Mesothelial cell of epicardium (in vitro differentiated cells): ENCODE measurements around the gene CHD6. TPM values are rescaled to one million over a fixed set of nuclear protein-coding genes. Genes with fewer than 3 reads are reported as not detected.

ENCODE experiments used
- DNase-seq, 2 experiments: peaks; one replicate each; pipeline ENCODE4 v3.0.0; 2021; ENCODE audit warnings: low spot score in 2 of 2; ENCODE audit not compliant: unreplicated experiment in 2 of 2
- H3K27ac Mint-ChIP-seq: 2 replicates; pipeline ENCODE4 v1.8.0; 2021; ENCODE audit warnings: mixed read lengths
- H3K27me3 Mint-ChIP-seq: 2 replicates; pipeline ENCODE4 v1.8.0; 2021; ENCODE audit warnings: low read depth, mixed read lengths
- H3K36me3 Mint-ChIP-seq: 2 replicates; pipeline ENCODE4 v1.8.0; 2021; ENCODE audit warnings: mixed read lengths
- H3K4me1 Mint-ChIP-seq: 2 replicates; pipeline ENCODE4 v1.8.0; 2021; ENCODE audit warnings: mixed read lengths
- H3K4me3 Mint-ChIP-seq: 2 replicates; pipeline ENCODE4 v1.8.0; 2021; ENCODE audit warnings: mild to moderate bottlenecking, moderate library complexity, mixed read lengths
- H3K9me3 Mint-ChIP-seq: 2 replicates; pipeline ENCODE4 v1.8.0; 2021; ENCODE audit warnings: mixed read lengths
- CTCF ChIP-seq: fragments of 200-600 bp; sonication (generic); IDR thresholded peaks from one replicate; pipeline ENCODE4 v1.5.0; 2021; ENCODE audit warnings: antibody characterized with exemption; ENCODE audit not compliant: unreplicated experiment
- total RNA-seq: library from RNA; stranded (reverse); gene quantifications from 3 replicates; pipeline ENCODE4 v1.2.1, GENCODE V29; 2021

CHD6 gene
- total RNA-seq, 1 donor from 2014 or later: 107 TPM

DNA sequence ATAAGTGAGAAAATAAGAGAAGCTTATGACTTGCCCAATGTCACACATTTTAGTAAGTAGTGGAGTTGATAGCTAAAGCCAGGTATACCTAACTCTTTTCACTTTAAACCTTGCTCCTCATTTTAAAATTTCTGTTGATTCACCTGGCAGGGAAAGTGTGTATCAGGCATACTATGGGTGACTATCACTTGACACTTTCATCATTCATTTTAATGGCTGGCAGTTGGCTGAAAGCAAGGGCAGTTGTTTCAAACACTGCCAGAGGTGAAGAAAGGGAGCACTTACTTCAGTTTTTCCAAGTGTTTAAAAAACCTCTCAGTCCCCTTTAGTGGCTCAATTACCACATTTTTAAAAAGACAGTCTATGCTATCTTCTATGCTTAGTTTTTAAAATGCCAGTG, 173.4 kb downstream of the CHD6 start:
- H3K27ac Mint-ChIP-seq: no peak overlapping the region
- H3K4me1 Mint-ChIP-seq: no peaks in the 10 kb centered on the region
- H3K36me3 Mint-ChIP-seq: peaks cover 58% of the 10 kb centered on the region
- DNase-seq: no peak
- no peaks in the 10 kb centered on the region for H3K27me3 Mint-ChIP-seq
- H3K9me3 Mint-ChIP-seq: no peaks in the 10 kb centered on the region
- TF ChIP-seq CTCF: no peak
- H3K4me3 Mint-ChIP-seq: no peak overlapping the region

DNA sequence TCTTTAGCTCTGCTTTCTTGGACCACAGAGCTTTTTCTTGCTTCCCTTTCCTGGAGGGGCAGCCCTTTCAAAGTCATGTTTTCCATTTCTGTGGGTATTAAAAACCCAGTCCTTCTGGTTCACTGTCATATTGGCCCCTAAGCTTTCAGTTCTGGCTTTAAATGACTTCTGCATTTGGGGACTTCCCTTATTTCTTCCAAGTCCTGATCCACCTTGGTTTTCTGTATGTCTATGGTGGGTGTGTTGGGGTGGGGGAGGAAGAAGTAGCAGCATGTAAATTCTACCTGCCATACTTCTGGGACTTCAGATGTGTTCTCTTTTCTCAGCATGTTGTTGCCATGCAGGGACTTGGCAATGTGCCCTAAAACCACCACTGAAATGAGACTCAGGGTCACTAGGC, 174.5 kb downstream of the CHD6 start:
- Mint-ChIP-seq H3K4me1 (no peaks in the 10 kb centered on the region), H3K36me3 (peaks cover 63% of the 10 kb centered on the region), H3K27ac (no peak overlapping the region), H3K9me3 (no peaks in the 10 kb centered on the region), H3K4me3 (no peak overlapping the region), H3K27me3 (no peaks in the 10 kb centered on the region)
- no peak for DNase-seq
- TF ChIP-seq CTCF: no peak

GRCh38 chr20:41440882-41441281, 177.3 kb downstream of the CHD6 start:
- Mint-ChIP-seq H3K9me3 (peaks cover 4% of the 10 kb centered on the region), H3K36me3 (peaks cover 60% of the 10 kb centered on the region), H3K4me3 (no peak overlapping the region), H3K4me1 (no peaks in the 10 kb centered on the region), H3K27ac (no peak overlapping the region), H3K27me3 (no peaks in the 10 kb centered on the region)
- no peak for DNase-seq
- no peak for TF ChIP-seq CTCF

- no peaks in the 10 kb centered on the region for H3K4me1 Mint-ChIP-seq
- H3K27me3 Mint-ChIP-seq: no peaks in the 10 kb centered on the region
- DNase-seq: no peak
- no peak for TF ChIP-seq CTCF
- H3K27ac Mint-ChIP-seq: no peak overlapping the region
- peaks cover 18% of the 10 kb centered on the region for H3K9me3 Mint-ChIP-seq
- no peak overlapping the region for H3K4me3 Mint-ChIP-seq
- peaks cover 73% of the 10 kb centered on the region for H3K36me3 Mint-ChIP-seq
Measured at GRCh38 chr20:41437836-41438235, 180.3 kb downstream of the CHD6 start.

DNA sequence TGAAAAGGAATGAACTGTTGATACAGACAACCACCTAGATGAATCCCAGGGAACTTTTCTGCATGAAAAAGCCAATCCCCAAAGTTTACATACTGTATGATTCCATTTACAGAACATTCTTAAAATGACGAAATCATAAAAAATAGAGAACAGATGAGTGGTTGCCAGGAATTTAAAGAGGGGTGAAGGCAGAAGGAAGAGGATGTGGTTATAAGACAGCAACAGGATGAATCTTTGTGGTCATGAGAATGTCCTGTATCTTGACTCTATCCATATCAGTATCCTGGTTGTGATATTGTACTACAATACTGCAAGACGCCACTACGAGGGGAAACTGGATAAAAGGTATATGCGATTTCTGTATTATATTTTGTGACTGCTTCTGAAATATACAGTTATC, 181.5 kb downstream of the CHD6 start:
- TF ChIP-seq CTCF: no peak
- Mint-ChIP-seq H3K9me3 (peaks cover 18% of the 10 kb centered on the region), H3K27ac (no peak overlapping the region), H3K4me3 (no peak overlapping the region), H3K4me1 (no peaks in the 10 kb centered on the region), H3K36me3 (peaks cover 68% of the 10 kb centered on the region), H3K27me3 (no peaks in the 10 kb centered on the region)
- no peak for DNase-seq

DNA sequence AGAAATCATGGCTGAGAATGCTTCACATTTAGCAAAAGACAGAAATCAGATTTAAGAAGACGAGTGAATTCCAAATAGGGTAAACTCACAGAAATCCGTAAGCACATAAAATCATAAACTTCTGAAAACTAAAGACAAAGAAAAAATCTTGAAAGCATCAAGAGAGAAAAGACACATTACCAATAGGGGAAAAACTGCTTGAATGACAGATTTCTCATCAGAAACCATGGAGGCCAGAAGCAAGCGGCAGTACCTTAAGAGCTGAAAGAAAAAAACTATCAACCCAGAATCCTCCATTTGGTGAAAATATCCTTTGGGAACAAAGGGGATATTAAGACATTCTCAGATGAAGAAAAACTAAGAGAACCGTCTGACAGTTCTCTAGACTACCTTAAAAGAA, 185.0 kb downstream of the CHD6 start:
- Mint-ChIP-seq H3K4me3 (no peak overlapping the region), H3K4me1 (no peaks in the 10 kb centered on the region), H3K36me3 (peaks cover 68% of the 10 kb centered on the region), H3K27ac (no peak overlapping the region), H3K9me3 (peaks cover 18% of the 10 kb centered on the region), H3K27me3 (no peaks in the 10 kb centered on the region)
- DNase-seq: no peak
- TF ChIP-seq CTCF: no peak
